ENCODE results near the gene DMD.

GRCh38 chrX:31931225-31931624 lies 1280.1 kb downstream of the DMD start:
- TF ChIP-seq CTCF (IDR thresholded peaks at IDR 0.05) (no peak), POLR2A (IDR thresholded peaks at IDR 0.05) (peak; percentile 61)
